Sigmoid colon (tissue), 4 donors: ENCODE data around the gene KLHDC3.

Source experiments
- EP300 ChIP-seq, 4 donors: sonication (generic); formaldehyde crosslinking; IDR thresholded peaks; one replicate each; pipeline ENCODE4 v1.6.1; 2017; ENCODE audit warnings: antibody characterized with exemption in 4 of 4
- TF ChIP-seq, protein P1 (sequence below), 4 experiments: fragments of 450-650 bp in 3 of 4; fragments of 200-600 bp in 1 of 4; IDR thresholded peaks; one replicate each; pipeline ENCODE4 v1.5.1; 2016 to 2019; ENCODE audit warnings: antibody characterized with exemption in 4 of 4, mild to moderate bottlenecking in 3 of 4, moderate library complexity in 2 of 4

DNA sequence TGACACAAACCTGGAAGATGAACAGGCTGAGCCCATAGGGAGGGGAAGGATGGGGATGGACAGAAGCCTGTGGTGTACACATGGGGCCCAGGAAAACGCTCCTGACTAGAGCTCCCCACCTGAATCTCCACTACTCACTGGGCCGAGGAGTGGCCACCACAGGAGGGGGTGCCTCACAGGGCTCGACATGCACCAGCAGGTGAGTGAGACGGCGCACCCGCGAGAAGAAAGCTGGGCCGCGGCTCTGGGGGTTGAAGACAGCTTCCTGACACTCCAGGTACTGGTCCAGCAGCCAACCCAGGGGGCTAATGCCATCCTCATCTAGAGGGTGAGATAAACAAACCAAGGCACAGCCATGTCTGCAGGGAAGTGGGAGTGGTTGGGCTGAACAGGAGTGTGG is 29.3 kb downstream of the KLHDC3 start:
- no peak for TF ChIP-seq EP300 (IDR thresholded peaks at IDR 0.05)
- TF ChIP-seq, protein P1, sequence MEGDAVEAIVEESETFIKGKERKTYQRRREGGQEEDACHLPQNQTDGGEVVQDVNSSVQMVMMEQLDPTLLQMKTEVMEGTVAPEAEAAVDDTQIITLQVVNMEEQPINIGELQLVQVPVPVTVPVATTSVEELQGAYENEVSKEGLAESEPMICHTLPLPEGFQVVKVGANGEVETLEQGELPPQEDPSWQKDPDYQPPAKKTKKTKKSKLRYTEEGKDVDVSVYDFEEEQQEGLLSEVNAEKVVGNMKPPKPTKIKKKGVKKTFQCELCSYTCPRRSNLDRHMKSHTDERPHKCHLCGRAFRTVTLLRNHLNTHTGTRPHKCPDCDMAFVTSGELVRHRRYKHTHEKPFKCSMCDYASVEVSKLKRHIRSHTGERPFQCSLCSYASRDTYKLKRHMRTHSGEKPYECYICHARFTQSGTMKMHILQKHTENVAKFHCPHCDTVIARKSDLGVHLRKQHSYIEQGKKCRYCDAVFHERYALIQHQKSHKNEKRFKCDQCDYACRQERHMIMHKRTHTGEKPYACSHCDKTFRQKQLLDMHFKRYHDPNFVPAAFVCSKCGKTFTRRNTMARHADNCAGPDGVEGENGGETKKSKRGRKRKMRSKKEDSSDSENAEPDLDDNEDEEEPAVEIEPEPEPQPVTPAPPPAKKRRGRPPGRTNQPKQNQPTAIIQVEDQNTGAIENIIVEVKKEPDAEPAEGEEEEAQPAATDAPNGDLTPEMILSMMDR (IDR thresholded peaks at IDR 0.05) = no peak
